CD4-positive, alpha-beta T cell (primary cell): ENCODE measurements around the gene GPD2. TPM values are rescaled to one million over a fixed set of nuclear protein-coding genes. Genes with fewer than 3 reads are reported as not detected.

Experiments used
- ATAC-seq: fragments of 200-7000 bp; cut with Tn5 transposase; one replicate; pipeline ENCODE4 v1.10.0; 2022; ENCODE audit warnings: mild to moderate bottlenecking; ENCODE audit not compliant: poor library complexity
- CTCF ChIA-PET: fragments of 350-600 bp; sonication (Branson Sonifier 250); formaldehyde crosslinking; loops from one replicate; lab custom pipeline; 2021; ENCODE audit warnings: antibody characterized with exemption, inconsistent platforms; lab: Charles Lee
- POLR2A ChIA-PET: fragments of 350-600 bp; sonication (Branson Sonifier 250); formaldehyde crosslinking; loops from one replicate; lab custom pipeline; 2021; ENCODE audit warnings: antibody characterized with exemption, inconsistent platforms; lab: Charles Lee
- DNase-seq, 14 experiments: peaks; one replicate each; pipeline ENCODE4 v3.0.0-alpha.2; 2013 to 2020; ENCODE audit warnings: mixed read lengths in 2 of 14
- H3K27ac ChIP-seq, 2 donors: one replicate each; pipeline versions ENCODE4 v1.5.1 to v1.7.0; 2013; ENCODE audit warnings: low read length in 2 of 2, low read depth in 1 of 2, mild to moderate bottlenecking in 1 of 2
- H3K27me3 ChIP-seq, 2 experiments: 1 replicate in 1 of 2; 2 replicates in 1 of 2; pipeline versions ENCODE4 v1.6.1 to v1.7.0; 2013; ENCODE audit warnings: low read length in 2 of 2, control low read depth in 1 of 2, mild to moderate bottlenecking in 1 of 2, moderate library complexity in 1 of 2; ENCODE audit not compliant: insufficient read depth in 2 of 2, control insufficient read depth in 1 of 2
- H3K36me3 ChIP-seq: one replicate; pipeline ENCODE4 v1.6.1; 2013; ENCODE audit warnings: low read length, control low read depth; ENCODE audit not compliant: insufficient read depth
- H3K4me1 ChIP-seq: one replicate; pipeline ENCODE4 v1.6.1; 2013; ENCODE audit warnings: low read length, control low read depth; ENCODE audit not compliant: insufficient read depth
- H3K4me3 ChIP-seq: one replicate; pipeline ENCODE4 v1.5.1; 2013; ENCODE audit warnings: mild to moderate bottlenecking, low read length, moderate library complexity
- H3K9me3 ChIP-seq, 2 experiments: 1 replicate in 1 of 2; 2 replicates in 1 of 2; pipeline versions ENCODE4 v1.6.1 to v1.7.0; 2013; ENCODE audit warnings: low read length in 2 of 2, mild to moderate bottlenecking in 2 of 2, control low read depth in 1 of 2, moderate library complexity in 1 of 2; ENCODE audit not compliant: control insufficient read depth in 1 of 2, insufficient read depth in 1 of 2
- H3K27ac Mint-ChIP-seq: one replicate; pipeline ENCODE4 v1.8.0; 2020; ENCODE audit warnings: mixed read lengths
- H3K27me3 Mint-ChIP-seq: one replicate; pipeline ENCODE4 v1.8.0; 2021; ENCODE audit warnings: mixed read lengths
- H3K36me3 Mint-ChIP-seq: one replicate; pipeline ENCODE4 v1.8.0; 2021; ENCODE audit warnings: low read depth, mixed read lengths
- H3K4me1 Mint-ChIP-seq: one replicate; pipeline ENCODE4 v1.8.0; 2021; ENCODE audit warnings: low read depth, mixed read lengths
- H3K4me3 Mint-ChIP-seq: one replicate; pipeline ENCODE4 v1.8.0; 2020; ENCODE audit warnings: mild to moderate bottlenecking, mixed read lengths
- H3K9me3 Mint-ChIP-seq: one replicate; pipeline ENCODE4 v1.8.0; 2020; ENCODE audit warnings: mixed read lengths
- intact Hi-C, 2 experiments: fragments of 100-400 bp; cut with DNase I in 1 of 2; cut with micrococcal nuclease in 1 of 2; formaldehyde crosslinking; loops; one replicate each; pipeline versions ENCODE4 v1.15.1 to v1.9.0; 2023 to 2025; cut with DNase I, micrococcal nuclease
- total RNA-seq, 174 experiments: library from RNA in 2 of 174; stranded (reverse) in 2 of 174; gene quantifications; one replicate each; pipeline ENCODE4 v1.2.3 and lab custom pipeline; 2021 to 2026
- TF ChIP-seq, protein P1 (sequence below): fragments of 200-600 bp; IDR thresholded peaks from one replicate; pipeline ENCODE4 v1.8.0; 2022; ENCODE audit warnings: antibody characterized with exemption, mild to moderate bottlenecking

The GPD2 gene
- total RNA-seq, 2 experiments from 2014 or later, result 6.2 to 6.7 TPM

DNA sequence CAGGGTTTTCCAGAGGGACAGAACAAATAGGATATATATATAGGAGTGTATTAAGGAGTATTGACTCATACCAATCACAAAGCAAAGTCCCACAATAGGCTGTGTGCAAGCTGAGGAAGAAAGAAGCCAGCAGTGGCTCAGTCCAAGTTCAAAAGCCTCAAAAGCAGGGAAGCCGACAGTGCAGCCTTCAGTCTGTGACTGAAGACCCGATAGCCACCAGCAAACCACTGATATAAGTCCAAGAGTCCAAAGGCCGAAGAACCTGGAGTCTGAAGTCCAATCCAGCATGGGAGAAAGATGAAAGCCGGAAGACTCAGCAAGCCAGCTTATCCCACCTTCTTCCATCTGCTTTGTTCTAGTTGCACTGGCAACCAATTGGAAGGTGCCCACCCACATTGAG is 39.0 kb upstream of the GPD2 start:
- ATAC-seq, result no peak

GRCh38 chr2:156398176-156398575 is 38.0 kb upstream of the GPD2 start:
- intact Hi-C loops, result loop anchor here in 1 of 2 experiments (2.0 to 5.0 kb wide), 2 partner anchors 53 to 1224 kb away; no protein-coding TSS in a partner anchor
- H3K4me3 Mint-ChIP-seq, result peak overlapping the region; percentile 76
- Histone ChIP-seq H3K36me3 (no peaks in the 10 kb centered on the region), H3K9me3 (no peaks in the 10 kb centered on the region), H3K27me3 (no peaks in the 10 kb centered on the region), H3K4me3 (no peak overlapping the region), H3K4me1 (peaks cover 18% of the 10 kb centered on the region), H3K27ac (no peak overlapping the region)
- H3K36me3 Mint-ChIP-seq, result peaks cover 20% of the 10 kb centered on the region
- H3K27me3 Mint-ChIP-seq, result peaks cover 16% of the 10 kb centered on the region
- TF ChIP-seq, protein P1, sequence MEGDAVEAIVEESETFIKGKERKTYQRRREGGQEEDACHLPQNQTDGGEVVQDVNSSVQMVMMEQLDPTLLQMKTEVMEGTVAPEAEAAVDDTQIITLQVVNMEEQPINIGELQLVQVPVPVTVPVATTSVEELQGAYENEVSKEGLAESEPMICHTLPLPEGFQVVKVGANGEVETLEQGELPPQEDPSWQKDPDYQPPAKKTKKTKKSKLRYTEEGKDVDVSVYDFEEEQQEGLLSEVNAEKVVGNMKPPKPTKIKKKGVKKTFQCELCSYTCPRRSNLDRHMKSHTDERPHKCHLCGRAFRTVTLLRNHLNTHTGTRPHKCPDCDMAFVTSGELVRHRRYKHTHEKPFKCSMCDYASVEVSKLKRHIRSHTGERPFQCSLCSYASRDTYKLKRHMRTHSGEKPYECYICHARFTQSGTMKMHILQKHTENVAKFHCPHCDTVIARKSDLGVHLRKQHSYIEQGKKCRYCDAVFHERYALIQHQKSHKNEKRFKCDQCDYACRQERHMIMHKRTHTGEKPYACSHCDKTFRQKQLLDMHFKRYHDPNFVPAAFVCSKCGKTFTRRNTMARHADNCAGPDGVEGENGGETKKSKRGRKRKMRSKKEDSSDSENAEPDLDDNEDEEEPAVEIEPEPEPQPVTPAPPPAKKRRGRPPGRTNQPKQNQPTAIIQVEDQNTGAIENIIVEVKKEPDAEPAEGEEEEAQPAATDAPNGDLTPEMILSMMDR, result no peak
- H3K27ac Mint-ChIP-seq, result peak overlapping the region; percentile 99
- DNase-seq (peak in 1 of 14 experiments; percentile 3), ATAC-seq (no peak)
- ChIA-PET CTCF (interaction anchor here (0.7 kb wide), 1 partner anchor 69 kb away, joined by 3 read pairs; no protein-coding TSS in a partner anchor), POLR2A (interaction anchor here (3.9 kb wide), 1 partner anchor 65 kb away, joined by 69 read pairs; the partner anchor contains the start of gene NR4A2)
- peaks cover 28% of the 10 kb centered on the region for H3K4me1 Mint-ChIP-seq
- no peaks in the 10 kb centered on the region for H3K9me3 Mint-ChIP-seq

More for the DNA sequence above, 39.0 kb upstream of the GPD2 start:
- TF ChIP-seq, protein P1, result no peak
- ChIA-PET POLR2A (no interaction called here), CTCF (no interaction called here)
- Mint-ChIP-seq H3K4me1 (peaks cover 28% of the 10 kb centered on the region), H3K36me3 (peaks cover 20% of the 10 kb centered on the region), H3K4me3 (peak overlapping the region; percentile 6), H3K27ac (no peak overlapping the region), H3K27me3 (peaks cover 16% of the 10 kb centered on the region), H3K9me3 (no peaks in the 10 kb centered on the region)
- Histone ChIP-seq H3K9me3 (no peaks in the 10 kb centered on the region), H3K27me3 (no peaks in the 10 kb centered on the region), H3K4me1 (peaks cover 18% of the 10 kb centered on the region), H3K27ac (no peak overlapping the region), H3K4me3 (no peak overlapping the region), H3K36me3 (no peaks in the 10 kb centered on the region)
- no peak for DNase-seq
- intact Hi-C loops, result loop anchor here in 1 of 2 experiments (5.0 kb wide), 1 partner anchor 1225 kb away; no protein-coding TSS in a partner anchor

- H3K27ac Mint-ChIP-seq, result peak overlapping the region; percentile 99
- ChIA-PET POLR2A (interaction anchor here (1.2 to 3.9 kb wide), 9 partner anchors 36 to 69 kb away, joined by 3 to 107 read pairs (median 6); partner anchors contain the start of gene NR4A2), CTCF (interaction anchor here (0.8 to 1.9 kb wide), 3 partner anchors 10 to 64 kb away, joined by 3 to 18 read pairs (median 4); no protein-coding TSS in a partner anchor)
- intact Hi-C loops, result loop anchor here in 1 of 2 experiments (2.0 to 5.0 kb wide), 2 partner anchors 55 to 1223 kb away; no protein-coding TSS in a partner anchor
- H3K27ac ChIP-seq, result no peak overlapping the region
- TF ChIP-seq, protein P1, result no peak
- peak in 1 of 14 experiments; percentile 1 for DNase-seq
- no peak for ATAC-seq
- no peaks in the 10 kb centered on the region for H3K9me3 ChIP-seq
- peaks cover 20% of the 10 kb centered on the region for H3K36me3 Mint-ChIP-seq
- H3K9me3 Mint-ChIP-seq, result no peaks in the 10 kb centered on the region
- H3K36me3 ChIP-seq, result no peaks in the 10 kb centered on the region
- peaks cover 18% of the 10 kb centered on the region for H3K4me1 ChIP-seq
- peak overlapping the region; percentile 88 for H3K4me3 ChIP-seq
- peaks cover 15% of the 10 kb centered on the region for H3K27me3 Mint-ChIP-seq
- peak overlapping the region; percentile 92 for H3K4me3 Mint-ChIP-seq
- H3K4me1 Mint-ChIP-seq, result peaks cover 28% of the 10 kb centered on the region
- H3K27me3 ChIP-seq, result no peaks in the 10 kb centered on the region
Observed at GRCh38 chr2:156399224-156399949, 36.8 kb upstream of the GPD2 start.
